ENCODE measurements around the gene RIMS1. TPM values are rescaled to one million over a fixed set of nuclear protein-coding genes. Genes with fewer than 3 reads are reported as not detected.

RIMS1 gene
- total and polyA plus RNA-seq, 4 donors, result 0.09 to 0.17 TPM; not detected in 2

- Histone ChIP-seq H3K36me3 (ENCODE audit: control insufficient read depth in 4 of 4, insufficient read depth in 3 of 4, low read depth in 1 of 4, low read length in 3 of 4) (no peaks in the 10 kb centered on the region), H3K9ac (ENCODE audit: low read depth in 1 of 2, low read length in 2 of 2) (no peak overlapping the region), H3K27me3 (ENCODE audit: control insufficient read depth in 4 of 4, insufficient read depth in 4 of 4, low read length in 3 of 4) (no peaks in the 10 kb centered on the region), H3K9me3 (ENCODE audit: control insufficient read depth in 4 of 4, low read length in 3 of 4) (no peaks in the 10 kb centered on the region), H3K4me1 (ENCODE audit: control insufficient read depth in 4 of 4, insufficient read depth in 4 of 4, low read length in 3 of 4) (no peaks in the 10 kb centered on the region), H3K27ac (ENCODE audit: low read depth in 1 of 2, low read length in 2 of 2) (no peak overlapping the region), H3K4me3 (ENCODE audit: low read depth in 1 of 3, low read length in 3 of 3) (no peak overlapping the region)
- WGBS, result 44% methylated on average over 1 of the region's 1 CpG
- DNase-seq (ENCODE audit: low spot score), result no peak
- no peak for TF ChIP-seq ZBTB33 (IDR thresholded peaks at IDR 0.05)
- TF ChIP-seq REST (IDR thresholded peaks at IDR 0.05), result no peak
- TF ChIP-seq SP1 (IDR thresholded peaks at IDR 0.05), result no peak
- TF ChIP-seq NR2F2 (IDR thresholded peaks at IDR 0.05), result no peak
- no peak for TF ChIP-seq GABPA (IDR thresholded peaks at IDR 0.05 in 1 of 2, conservative IDR thresholded peaks at IDR 0.05 in 1 of 2)
- no peak for TF ChIP-seq TAF1 (conservative IDR thresholded peaks at IDR 0.05)
- TF ChIP-seq YY1 (IDR thresholded peaks at IDR 0.05), result no peak
- no peak for TF ChIP-seq JUND (IDR thresholded peaks at IDR 0.05)
- no peak for TF ChIP-seq RXRA (IDR thresholded peaks at IDR 0.05)
- TF ChIP-seq FOXA1 (IDR thresholded peaks at IDR 0.05), result no peak
- TF ChIP-seq RAD21 (IDR thresholded peaks at IDR 0.05), result no peak
- TF ChIP-seq MAX (IDR thresholded peaks at IDR 0.05), result no peak
- TF ChIP-seq CTCF (IDR thresholded peaks at IDR 0.05; ENCODE audit: low read depth, low read length, missing input control), result no peak
These were observed 560.1 kb downstream of the RIMS1 start for GRCh38 chr6:72446430-72446829.

All from liver (tissue), 9 donors.